ENCODE measurements around the gene PLK3. TPM values are rescaled to one million over a fixed set of nuclear protein-coding genes. Genes with fewer than 3 reads are reported as not detected.
"Not testable (repeated sequence)": the region's sequence is repeated elsewhere in the genome, so short reads cannot be mapped to it uniquely, and the experiment has no call there.

Gene PLK3
- total RNA-seq, 4 donors from 2014 or later, result 27.6 to 156 (median 73.9) TPM

GRCh38 chr1:44806704-44807363 is 6.7 kb downstream of the PLK3 start, which contains the start of gene DYNLT4:
Gene DYNLT4 (minus strand): TSS chr1:44807351. CDS start chr1:44806668, 683 bp downstream.
- no peak for DNase-seq (ENCODE audit: low spot score)
- no peak for ATAC-seq (ENCODE audit: low FRiP score)
- TF ChIP-seq CTCF (IDR thresholded peaks at IDR 0.05), result no peak

DNA sequence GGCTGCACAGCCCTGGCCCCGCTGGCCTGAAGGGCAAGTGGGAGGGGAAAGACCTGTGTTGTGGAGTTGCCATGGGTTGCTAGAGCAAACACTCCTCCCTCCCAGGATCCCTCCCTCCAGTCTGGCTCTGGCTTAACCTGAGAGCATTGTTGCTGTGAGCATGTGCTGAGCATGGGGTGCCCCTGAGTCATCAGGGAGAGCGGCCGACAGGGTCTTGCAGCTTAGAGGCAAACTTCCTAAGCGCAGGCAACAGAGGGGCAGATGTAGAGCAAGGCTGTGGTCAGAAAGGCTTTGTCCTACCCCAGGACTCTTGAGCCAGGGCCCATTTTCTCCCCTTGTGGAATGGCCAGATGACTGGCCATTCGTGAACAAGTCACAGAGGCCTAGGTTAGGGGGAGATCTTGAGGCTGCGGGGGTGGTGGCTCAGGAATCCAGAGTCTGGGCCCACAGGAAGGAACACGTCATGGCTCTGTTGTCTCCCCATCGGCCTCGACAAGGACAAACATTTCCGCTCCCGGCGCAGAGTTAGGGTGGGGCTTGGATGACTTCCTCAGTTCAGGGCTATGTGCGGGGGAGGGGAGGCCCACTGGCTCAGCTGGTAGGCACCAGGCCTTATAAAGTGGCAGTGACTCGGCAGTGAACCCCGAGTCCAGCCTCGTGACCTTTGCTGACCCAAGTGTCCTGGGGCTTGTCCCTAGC is 7.3 kb downstream of the PLK3 start:
- peak; percentile 86 for DNase-seq (ENCODE audit: low spot score)
- peak; percentile 82 for ATAC-seq (ENCODE audit: low FRiP score)
- TF ChIP-seq CTCF (IDR thresholded peaks at IDR 0.05), result no peak

GRCh38 chr1:44808063-44808937 is 8.1 kb downstream of the PLK3 start, which contains the start of gene BTBD19:
Gene BTBD19 (plus strand): TSS chr1:44808523. CDS start chr1:44808821, 298 bp downstream.
- no peak for TF ChIP-seq CTCF (IDR thresholded peaks at IDR 0.05)
- DNase-seq (ENCODE audit: low spot score) (no peak), ATAC-seq (ENCODE audit: low FRiP score) (peak; percentile 10)

DNA sequence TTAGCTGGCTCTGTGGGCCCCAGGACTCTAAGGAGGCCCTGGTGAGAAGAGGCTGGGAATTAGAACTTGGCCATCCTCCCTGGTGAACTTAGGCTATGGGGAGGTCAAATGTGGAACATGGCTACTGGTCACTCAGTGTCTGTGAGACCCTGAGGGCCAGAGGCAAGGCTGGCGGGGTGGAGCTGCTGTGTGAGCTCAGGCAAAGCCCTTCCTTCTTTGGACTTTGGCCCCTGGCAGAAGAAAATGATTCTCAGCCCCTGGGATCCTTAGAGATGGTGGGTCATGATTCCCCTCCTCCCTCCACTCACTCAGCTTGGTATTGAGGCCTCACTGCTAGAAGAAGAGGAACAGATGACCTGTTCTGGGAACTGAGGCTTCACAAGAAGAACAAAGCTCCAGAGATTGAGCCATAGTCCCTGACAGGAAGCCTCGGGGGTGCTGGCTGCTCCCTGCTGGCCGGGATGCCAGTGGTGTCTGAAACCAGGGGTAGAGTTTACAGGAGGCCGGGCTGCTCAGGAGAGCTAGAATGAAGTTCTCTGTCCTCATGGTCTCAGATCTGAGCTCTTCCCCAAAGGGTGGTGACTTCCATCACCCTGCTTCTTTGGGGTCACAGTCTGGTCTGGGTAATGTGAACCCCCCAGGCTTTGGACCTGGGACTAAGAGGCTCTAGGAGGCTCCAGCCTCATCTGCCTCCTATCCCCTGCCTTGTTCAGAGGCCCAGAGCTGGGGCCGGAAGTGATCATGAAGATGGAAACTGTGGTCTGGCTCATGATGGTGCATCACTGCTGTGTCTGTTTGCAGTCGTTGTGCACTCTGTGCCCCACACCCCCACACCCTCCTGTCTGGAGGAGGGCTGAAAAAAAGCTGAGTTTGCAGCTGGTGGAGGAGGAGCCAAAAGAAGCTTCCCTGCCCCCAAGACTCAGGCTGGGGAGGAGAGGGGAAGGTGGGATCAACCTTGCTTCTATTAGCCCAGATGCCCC is 9.1 kb downstream of the PLK3 start:
- no peak for ATAC-seq (ENCODE audit: low FRiP score)
- no peak for TF ChIP-seq CTCF (IDR thresholded peaks at IDR 0.05)
- DNase-seq (ENCODE audit: low spot score), result no peak

DNA sequence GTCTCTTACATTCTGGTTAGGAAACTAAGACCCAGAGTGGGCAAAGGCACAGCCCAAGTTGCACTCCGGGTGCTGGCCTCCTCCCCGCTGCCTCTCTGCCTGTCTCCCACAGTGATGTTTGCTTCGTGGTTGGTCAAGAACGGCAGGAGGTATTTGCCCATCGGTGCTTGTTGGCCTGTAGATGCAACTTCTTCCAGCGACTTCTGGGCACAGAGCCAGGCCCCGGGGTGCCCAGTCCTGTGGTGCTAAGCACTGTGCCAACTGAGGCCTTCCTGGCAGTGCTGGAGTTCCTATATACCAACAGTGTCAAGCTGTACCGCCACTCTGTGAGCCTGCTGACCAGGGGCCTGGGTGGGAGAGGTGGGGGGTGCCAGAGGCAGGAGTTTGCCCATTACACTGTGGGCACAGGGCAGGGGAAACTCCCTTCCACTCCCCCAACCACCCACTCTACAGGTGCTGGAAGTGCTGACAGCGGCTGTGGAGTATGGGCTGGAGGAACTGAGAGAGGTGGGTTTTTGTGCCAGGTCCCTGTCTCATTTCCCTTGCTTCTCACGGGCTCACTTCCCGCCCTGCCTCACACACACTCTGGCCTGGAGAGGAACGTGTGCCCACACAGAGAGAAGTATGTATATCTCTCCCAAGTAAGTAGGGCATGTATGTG is 10.1 kb downstream of the PLK3 start:
- ATAC-seq (ENCODE audit: low FRiP score) (no peak), DNase-seq (ENCODE audit: low spot score) (no peak)
- no peak for TF ChIP-seq CTCF (IDR thresholded peaks at IDR 0.05)

DNA sequence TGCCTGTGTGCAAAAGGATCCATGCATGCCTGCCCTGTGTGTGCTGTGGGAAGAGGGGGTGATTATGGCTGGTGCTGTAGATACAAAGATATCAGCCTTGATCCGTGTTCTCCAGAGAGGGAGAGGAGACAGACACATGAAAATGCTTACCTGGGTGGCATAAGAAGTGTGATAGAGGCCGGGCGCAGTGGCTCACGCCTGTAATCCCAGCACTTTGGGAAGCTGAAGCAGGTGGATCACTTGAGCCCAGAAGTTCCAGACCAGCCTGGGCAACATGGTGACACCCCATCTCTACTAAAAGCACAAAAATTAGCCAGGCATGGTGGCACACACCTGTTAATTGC is 10.6 kb downstream of the PLK3 start:
- not testable (repeated sequence) for ATAC-seq (ENCODE audit: low FRiP score); DNase-seq (ENCODE audit: low spot score)

All from omental fat pad (tissue), 4 donors.